ENCODE measurements around the gene NLGN3.

The NLGN3 gene

DNA sequence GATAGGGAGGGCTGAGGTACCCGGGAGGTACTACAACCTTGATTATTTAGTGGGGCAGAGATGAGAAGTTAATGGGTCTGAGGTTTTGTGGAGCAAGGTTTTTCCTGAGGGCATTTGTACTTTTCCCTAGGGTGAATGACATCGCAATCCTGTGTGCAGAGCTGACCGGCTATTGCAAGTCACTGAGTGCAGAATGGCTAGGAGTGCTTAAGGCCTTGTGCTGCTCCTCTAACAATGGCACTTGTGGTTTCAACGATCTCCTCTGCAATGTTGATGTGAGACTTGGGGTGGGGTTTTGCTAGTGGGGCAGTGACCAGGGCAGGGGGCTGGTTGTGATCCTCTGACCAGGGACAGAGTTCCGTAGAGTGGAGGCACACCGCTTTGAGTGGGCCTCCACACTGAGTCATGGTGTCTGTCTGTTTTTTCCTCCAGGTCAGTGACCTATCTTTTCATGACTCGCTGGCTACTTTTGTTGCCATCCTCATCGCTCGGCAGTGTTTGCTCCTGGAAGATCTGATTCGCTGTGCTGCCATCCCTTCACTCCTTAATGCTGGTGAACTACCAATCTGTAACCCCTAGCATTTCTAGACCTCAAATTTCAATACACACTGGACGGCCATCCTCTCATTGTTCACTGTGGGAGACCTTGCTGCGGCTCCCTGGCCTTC, 16.3 kb upstream of the NLGN3 start:
- H3K4me1 ChIP-seq (ENCODE audit: control insufficient read depth, insufficient read depth, low read length) = no peaks in the 10 kb centered on the region
- H3K27me3 ChIP-seq (ENCODE audit: control insufficient read depth, insufficient read depth, low read length) = no peaks in the 10 kb centered on the region
- H3K9ac ChIP-seq (ENCODE audit: low read depth, low read length) = no peak overlapping the region
- no peak overlapping the region for H3K4me3 ChIP-seq (ENCODE audit: low read depth, low read length)
- peaks cover 7% of the 10 kb centered on the region for H3K36me3 ChIP-seq (ENCODE audit: control insufficient read depth, insufficient read depth, low read length)
- peaks cover 8% of the 10 kb centered on the region for H3K9me3 ChIP-seq (ENCODE audit: control insufficient read depth, insufficient read depth, low read length)

DNA sequence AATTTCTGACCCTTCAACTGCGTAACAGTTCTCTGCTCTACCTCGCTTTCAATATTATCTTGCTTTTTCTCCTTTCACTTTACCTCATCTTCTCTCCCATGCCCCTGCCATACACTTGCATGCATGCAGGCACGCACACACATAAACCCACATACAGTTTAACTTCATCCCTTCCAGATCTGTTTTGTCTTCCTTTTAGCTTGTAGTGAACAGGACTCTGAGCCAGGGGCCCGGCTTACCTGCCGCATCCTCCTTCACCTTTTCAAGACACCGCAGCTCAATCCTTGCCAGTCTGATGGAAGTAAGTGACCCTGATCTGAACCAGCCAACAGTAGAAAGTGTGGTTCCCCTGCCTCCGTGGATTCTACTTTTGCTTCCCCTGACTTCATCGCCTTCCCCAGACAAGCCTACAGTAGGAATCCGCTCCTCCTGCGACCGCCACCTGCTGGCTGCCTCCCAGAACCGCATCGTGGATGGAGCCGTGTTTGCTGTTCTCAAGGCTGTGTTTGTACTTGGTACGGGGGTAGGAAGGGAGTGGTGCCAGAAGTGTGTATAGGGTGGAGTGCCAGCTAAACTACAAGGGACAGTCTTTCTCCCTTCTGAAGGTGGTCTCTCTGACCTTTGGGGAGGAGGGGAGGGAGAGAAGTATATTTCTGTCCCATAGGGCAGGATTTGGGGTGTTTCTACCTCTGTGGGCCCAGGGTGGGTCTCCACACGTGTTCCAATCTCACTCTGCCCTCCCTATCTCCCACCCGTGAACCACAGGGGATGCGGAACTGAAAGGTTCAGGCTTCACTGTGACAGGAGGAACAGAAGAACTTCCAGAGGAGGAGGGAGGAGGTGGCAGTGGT, 15.5 kb upstream of the NLGN3 start:
- Histone ChIP-seq H3K27me3 (ENCODE audit: control insufficient read depth, insufficient read depth, low read length) (no peaks in the 10 kb centered on the region), H3K9ac (ENCODE audit: low read depth, low read length) (no peak overlapping the region), H3K4me3 (ENCODE audit: low read depth, low read length) (no peak overlapping the region), H3K36me3 (ENCODE audit: control insufficient read depth, insufficient read depth, low read length) (peaks cover 7% of the 10 kb centered on the region), H3K9me3 (ENCODE audit: control insufficient read depth, insufficient read depth, low read length) (peaks cover 8% of the 10 kb centered on the region), H3K4me1 (ENCODE audit: control insufficient read depth, insufficient read depth, low read length) (no peaks in the 10 kb centered on the region)

DNA sequence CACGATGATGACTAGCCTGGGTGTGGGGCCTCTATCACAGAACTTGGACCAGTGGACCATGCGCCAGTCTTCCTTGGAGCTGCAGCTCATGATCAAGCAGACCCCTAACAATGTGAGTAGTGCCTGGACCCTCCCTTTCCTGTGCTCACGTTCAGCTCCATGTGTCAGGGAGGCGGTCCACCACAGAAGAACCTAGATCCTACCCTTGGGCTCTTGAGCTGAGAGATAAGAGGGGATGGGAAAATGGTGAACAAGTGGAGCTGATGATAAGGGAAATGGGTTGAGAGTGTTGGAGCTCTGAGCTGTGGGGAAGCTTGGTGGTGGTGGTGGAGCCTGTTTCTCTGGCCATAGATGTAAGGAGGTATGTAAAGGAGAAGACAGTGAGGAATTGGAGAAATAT, 13.1 kb upstream of the NLGN3 start:
- Histone ChIP-seq H3K9me3 (ENCODE audit: control insufficient read depth, insufficient read depth, low read length) (peaks cover 2% of the 10 kb centered on the region), H3K36me3 (ENCODE audit: control insufficient read depth, insufficient read depth, low read length) (peaks cover 12% of the 10 kb centered on the region), H3K4me3 (ENCODE audit: low read depth, low read length) (no peak overlapping the region), H3K4me1 (ENCODE audit: control insufficient read depth, insufficient read depth, low read length) (no peaks in the 10 kb centered on the region), H3K27me3 (ENCODE audit: control insufficient read depth, insufficient read depth, low read length) (no peaks in the 10 kb centered on the region), H3K9ac (ENCODE audit: low read depth, low read length) (no peak overlapping the region)

DNA sequence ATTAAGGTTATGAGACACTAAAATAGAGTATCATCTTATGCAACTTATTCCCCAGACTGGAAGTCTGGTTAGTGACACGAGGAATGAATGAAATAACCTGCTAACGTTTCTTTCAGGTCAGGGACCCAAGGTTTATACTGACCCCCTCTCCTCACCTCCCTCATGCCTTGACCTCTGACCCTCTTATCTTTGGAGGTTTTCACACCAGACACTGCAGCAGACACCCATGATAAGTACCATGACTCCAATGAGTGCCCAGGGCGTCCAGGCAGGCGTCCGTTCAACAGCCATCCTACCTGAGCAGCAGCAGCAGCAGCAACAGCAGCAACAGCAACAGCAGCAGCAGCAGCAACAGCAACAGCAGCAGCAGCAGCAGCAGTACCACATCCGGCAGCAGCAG, 4.2 kb upstream of the NLGN3 start:
- no peak overlapping the region for H3K9ac ChIP-seq (ENCODE audit: low read depth, low read length)
- H3K9me3 ChIP-seq (ENCODE audit: control insufficient read depth, insufficient read depth, low read length) = peaks cover 3% of the 10 kb centered on the region
- no peak overlapping the region for H3K4me3 ChIP-seq (ENCODE audit: low read depth, low read length)
- peaks cover 7% of the 10 kb centered on the region for H3K36me3 ChIP-seq (ENCODE audit: control insufficient read depth, insufficient read depth, low read length)
- H3K27me3 ChIP-seq (ENCODE audit: control insufficient read depth, insufficient read depth, low read length) = no peaks in the 10 kb centered on the region
- no peaks in the 10 kb centered on the region for H3K4me1 ChIP-seq (ENCODE audit: control insufficient read depth, insufficient read depth, low read length)

DNA sequence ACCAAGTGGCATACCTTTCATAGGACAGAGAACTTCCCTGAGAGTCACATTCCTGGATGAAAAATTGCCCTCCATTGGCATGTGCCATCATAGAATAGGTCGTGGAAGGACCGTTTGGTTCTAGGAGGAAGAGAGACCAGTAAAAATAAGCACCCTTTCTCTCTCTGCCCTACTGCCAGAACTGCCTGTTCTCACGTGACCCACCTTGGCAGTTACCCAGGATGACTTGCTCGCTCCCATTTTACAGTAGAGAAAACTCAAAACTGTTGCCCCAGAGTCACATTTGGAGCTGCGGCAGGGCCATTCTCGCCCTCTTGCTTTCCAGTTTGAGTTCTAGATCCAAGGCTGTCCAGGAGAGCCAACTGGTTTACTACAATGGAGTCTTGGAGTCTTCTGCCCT, 1.1 kb upstream of the NLGN3 start:
- H3K27me3 ChIP-seq (ENCODE audit: control insufficient read depth, insufficient read depth, low read length) = no peaks in the 10 kb centered on the region
- peaks cover 3% of the 10 kb centered on the region for H3K4me1 ChIP-seq (ENCODE audit: control insufficient read depth, insufficient read depth, low read length)
- H3K9ac ChIP-seq (ENCODE audit: low read depth, low read length) = no peak overlapping the region
- no peaks in the 10 kb centered on the region for H3K36me3 ChIP-seq (ENCODE audit: control insufficient read depth, insufficient read depth, low read length)
- H3K9me3 ChIP-seq (ENCODE audit: control insufficient read depth, insufficient read depth, low read length) = peaks cover 3% of the 10 kb centered on the region
- no peak overlapping the region for H3K4me3 ChIP-seq (ENCODE audit: low read depth, low read length)

DNA sequence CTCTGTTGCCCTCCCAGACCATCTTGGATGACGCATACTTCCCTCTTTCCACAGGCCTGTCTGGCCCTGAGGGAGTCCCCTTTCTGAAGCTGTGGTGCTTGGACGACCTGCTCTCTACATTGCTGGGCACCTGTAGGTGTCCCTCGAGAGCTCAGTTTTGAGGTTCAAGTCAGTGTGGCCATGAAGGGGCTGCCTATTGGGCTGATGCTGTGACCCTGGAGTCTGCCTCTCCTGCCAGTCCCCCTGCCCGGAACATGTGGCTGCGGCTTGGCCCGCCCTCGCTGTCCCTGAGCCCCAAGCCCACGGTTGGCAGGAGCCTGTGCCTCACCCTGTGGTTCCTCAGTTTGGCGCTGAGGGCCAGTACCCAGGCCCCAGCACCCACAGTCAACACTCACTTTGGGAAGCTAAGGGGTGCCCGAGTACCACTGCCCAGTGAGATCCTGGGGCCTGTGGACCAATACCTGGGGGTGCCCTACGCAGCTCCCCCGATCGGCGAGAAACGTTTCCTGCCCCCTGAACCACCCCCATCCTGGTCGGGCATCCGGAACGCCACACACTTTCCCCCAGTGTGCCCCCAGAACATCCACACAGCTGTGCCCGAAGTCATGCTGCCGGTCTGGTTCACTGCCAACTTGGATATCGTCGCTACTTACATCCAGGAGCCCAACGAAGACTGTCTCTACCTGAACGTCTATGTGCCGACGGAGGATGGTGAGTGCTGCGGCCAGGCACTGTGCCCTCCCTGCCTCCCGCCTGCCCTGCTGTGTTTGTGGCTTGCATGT, 3.0 kb downstream of the NLGN3 start:
- Histone ChIP-seq H3K4me3 (ENCODE audit: low read depth, low read length) (no peak overlapping the region), H3K27me3 (ENCODE audit: control insufficient read depth, insufficient read depth, low read length) (no peaks in the 10 kb centered on the region), H3K9me3 (ENCODE audit: control insufficient read depth, insufficient read depth, low read length) (no peaks in the 10 kb centered on the region), H3K4me1 (ENCODE audit: control insufficient read depth, insufficient read depth, low read length) (peaks cover 3% of the 10 kb centered on the region), H3K36me3 (ENCODE audit: control insufficient read depth, insufficient read depth, low read length) (no peaks in the 10 kb centered on the region), H3K9ac (ENCODE audit: low read depth, low read length) (no peak overlapping the region)

DNA sequence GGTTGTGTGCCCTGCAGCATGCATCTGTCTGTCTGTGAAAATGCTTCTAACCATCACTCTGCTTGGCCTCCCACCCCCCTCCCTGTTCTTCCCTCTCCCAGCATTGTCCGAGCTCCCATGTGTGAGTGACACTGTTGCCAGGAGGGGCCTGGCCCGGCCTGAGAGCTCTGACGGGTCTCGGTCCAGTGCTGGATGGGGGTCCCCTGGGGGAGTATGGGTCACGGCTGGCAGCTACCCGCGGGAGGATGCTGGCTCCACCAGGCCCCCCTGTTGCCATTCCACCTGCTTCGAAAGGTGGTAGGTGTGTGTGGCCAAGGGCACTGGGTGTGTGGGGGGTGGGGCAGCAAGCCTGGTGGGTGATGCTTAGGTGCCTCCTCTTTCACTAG, 3.6 kb downstream of the NLGN3 start:
- Histone ChIP-seq H3K9ac (ENCODE audit: low read depth, low read length) (no peak overlapping the region), H3K4me1 (ENCODE audit: control insufficient read depth, insufficient read depth, low read length) (peaks cover 3% of the 10 kb centered on the region), H3K36me3 (ENCODE audit: control insufficient read depth, insufficient read depth, low read length) (no peaks in the 10 kb centered on the region), H3K4me3 (ENCODE audit: low read depth, low read length) (no peak overlapping the region), H3K9me3 (ENCODE audit: control insufficient read depth, insufficient read depth, low read length) (no peaks in the 10 kb centered on the region), H3K27me3 (ENCODE audit: control insufficient read depth, insufficient read depth, low read length) (no peaks in the 10 kb centered on the region)

DNA sequence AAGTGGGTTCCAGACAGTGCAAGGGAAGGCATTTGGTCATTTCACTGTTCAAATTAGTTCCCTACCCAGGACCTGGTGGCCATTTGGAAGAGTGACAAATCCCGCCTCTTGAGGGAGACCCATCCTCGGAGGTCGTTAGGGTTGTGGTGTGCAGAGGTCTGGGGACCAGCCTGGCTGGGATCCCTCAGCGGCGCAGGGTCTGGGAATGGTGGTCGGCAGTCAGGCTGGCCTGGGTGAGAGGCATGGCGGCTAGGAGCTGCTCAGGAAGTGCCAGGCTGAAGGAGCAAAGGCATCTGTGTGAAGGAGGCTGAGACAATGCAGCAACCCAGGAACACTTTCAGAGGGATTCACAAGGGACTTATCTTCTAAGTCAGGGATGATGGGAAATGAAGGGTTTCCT, 6.7 kb downstream of the NLGN3 start:
- Histone ChIP-seq H3K36me3 (ENCODE audit: control insufficient read depth, insufficient read depth, low read length) (no peaks in the 10 kb centered on the region), H3K27me3 (ENCODE audit: control insufficient read depth, insufficient read depth, low read length) (no peaks in the 10 kb centered on the region), H3K9ac (ENCODE audit: low read depth, low read length) (no peak overlapping the region), H3K9me3 (ENCODE audit: control insufficient read depth, insufficient read depth, low read length) (peaks cover under 1% of the 10 kb centered on the region), H3K4me1 (ENCODE audit: control insufficient read depth, insufficient read depth, low read length) (peaks cover under 1% of the 10 kb centered on the region), H3K4me3 (ENCODE audit: low read depth, low read length) (no peak overlapping the region)

DNA sequence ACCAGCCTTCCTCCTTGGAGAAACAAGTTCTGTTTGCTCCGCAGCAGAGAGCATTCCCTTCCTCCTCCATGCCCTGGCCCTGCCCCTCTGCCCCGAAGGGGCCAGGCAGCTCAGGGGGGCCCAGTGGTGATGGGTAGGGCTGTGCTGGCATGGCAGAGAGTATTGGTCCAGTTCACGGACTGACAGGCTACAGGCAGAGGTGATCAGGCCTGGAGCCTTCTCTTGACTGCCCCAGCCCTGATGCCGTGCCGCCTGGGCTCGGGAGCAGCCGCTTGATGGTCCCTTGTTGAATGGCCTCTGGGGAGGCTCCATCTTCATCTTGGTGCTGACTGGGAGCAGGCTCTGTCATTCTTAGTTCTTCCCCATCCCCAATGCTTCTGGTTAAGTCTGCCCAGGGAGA, 9.6 kb downstream of the NLGN3 start:
- H3K9ac ChIP-seq (ENCODE audit: low read depth, low read length) = no peak overlapping the region
- peaks cover 4% of the 10 kb centered on the region for H3K9me3 ChIP-seq (ENCODE audit: control insufficient read depth, insufficient read depth, low read length)
- H3K36me3 ChIP-seq (ENCODE audit: control insufficient read depth, insufficient read depth, low read length) = peaks cover 5% of the 10 kb centered on the region
- no peaks in the 10 kb centered on the region for H3K27me3 ChIP-seq (ENCODE audit: control insufficient read depth, insufficient read depth, low read length)
- no peaks in the 10 kb centered on the region for H3K4me1 ChIP-seq (ENCODE audit: control insufficient read depth, insufficient read depth, low read length)
- no peak overlapping the region for H3K4me3 ChIP-seq (ENCODE audit: low read depth, low read length)

DNA sequence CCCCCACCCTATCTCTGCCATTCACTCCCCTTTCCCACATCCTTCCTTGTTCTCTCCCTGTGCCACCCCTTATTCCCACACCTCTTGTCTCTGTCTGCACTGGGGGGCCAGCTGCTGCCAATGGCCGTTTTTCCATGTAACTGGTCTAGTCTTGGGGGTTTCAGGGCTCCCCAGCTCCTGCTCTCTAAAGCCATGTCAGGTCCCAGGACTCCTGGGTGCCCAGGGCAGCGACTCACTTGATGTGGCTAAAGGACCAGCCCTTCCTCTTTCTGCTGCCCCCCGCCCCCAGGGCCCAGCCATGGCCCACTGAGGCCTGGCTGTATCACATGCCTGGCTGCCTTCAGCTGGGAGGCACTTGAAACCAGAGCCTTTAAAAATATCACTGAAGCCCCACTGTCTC, 10.0 kb downstream of the NLGN3 start:
- H3K9ac ChIP-seq (ENCODE audit: low read depth, low read length) = no peak overlapping the region
- no peaks in the 10 kb centered on the region for H3K4me1 ChIP-seq (ENCODE audit: control insufficient read depth, insufficient read depth, low read length)
- H3K27me3 ChIP-seq (ENCODE audit: control insufficient read depth, insufficient read depth, low read length) = no peaks in the 10 kb centered on the region
- peaks cover 4% of the 10 kb centered on the region for H3K9me3 ChIP-seq (ENCODE audit: control insufficient read depth, insufficient read depth, low read length)
- no peak overlapping the region for H3K4me3 ChIP-seq (ENCODE audit: low read depth, low read length)
- peaks cover 5% of the 10 kb centered on the region for H3K36me3 ChIP-seq (ENCODE audit: control insufficient read depth, insufficient read depth, low read length)

DNA sequence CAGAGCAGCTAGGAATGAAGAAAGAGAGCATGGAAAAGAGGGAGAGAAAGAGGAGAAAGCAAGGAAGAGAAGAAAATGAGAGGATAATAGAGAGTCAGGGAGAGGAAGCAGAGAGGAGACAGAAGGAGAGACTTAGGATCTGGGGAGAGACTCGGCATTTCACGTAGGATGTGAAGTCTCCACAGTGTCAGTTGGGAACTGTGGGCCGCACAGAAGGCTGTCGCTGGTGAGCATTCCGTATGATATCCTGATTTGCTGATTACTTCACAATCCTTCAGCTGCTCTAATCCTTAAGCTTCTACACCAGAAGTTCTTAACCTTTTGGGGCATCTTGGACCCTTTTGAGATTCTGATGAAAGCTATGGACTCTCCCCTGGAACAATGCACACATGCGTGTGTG, 14.0 kb downstream of the NLGN3 start:
- no peaks in the 10 kb centered on the region for H3K27me3 ChIP-seq (ENCODE audit: control insufficient read depth, insufficient read depth, low read length)
- H3K4me1 ChIP-seq (ENCODE audit: control insufficient read depth, insufficient read depth, low read length) = no peaks in the 10 kb centered on the region
- no peak overlapping the region for H3K9ac ChIP-seq (ENCODE audit: low read depth, low read length)
- H3K36me3 ChIP-seq (ENCODE audit: control insufficient read depth, insufficient read depth, low read length) = peaks cover 5% of the 10 kb centered on the region
- H3K9me3 ChIP-seq (ENCODE audit: control insufficient read depth, insufficient read depth, low read length) = peaks cover 4% of the 10 kb centered on the region
- H3K4me3 ChIP-seq (ENCODE audit: low read depth, low read length) = no peak overlapping the region

Measured in iPS-15b (cell line).